GM19372 (cell line): ENCODE measurements around the gene EED.

ENCODE experiments used
- ATAC-seq: cut with Tn5 transposase; IDR thresholded peaks from one replicate; pipeline ENCODE4 v1.9.1; 2021; ENCODE audit warnings: mild to moderate bottlenecking, low read depth, moderate library complexity; ENCODE audit not compliant: unreplicated experiment

The EED gene, protein sequence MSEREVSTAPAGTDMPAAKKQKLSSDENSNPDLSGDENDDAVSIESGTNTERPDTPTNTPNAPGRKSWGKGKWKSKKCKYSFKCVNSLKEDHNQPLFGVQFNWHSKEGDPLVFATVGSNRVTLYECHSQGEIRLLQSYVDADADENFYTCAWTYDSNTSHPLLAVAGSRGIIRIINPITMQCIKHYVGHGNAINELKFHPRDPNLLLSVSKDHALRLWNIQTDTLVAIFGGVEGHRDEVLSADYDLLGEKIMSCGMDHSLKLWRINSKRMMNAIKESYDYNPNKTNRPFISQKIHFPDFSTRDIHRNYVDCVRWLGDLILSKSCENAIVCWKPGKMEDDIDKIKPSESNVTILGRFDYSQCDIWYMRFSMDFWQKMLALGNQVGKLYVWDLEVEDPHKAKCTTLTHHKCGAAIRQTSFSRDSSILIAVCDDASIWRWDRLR

DNA sequence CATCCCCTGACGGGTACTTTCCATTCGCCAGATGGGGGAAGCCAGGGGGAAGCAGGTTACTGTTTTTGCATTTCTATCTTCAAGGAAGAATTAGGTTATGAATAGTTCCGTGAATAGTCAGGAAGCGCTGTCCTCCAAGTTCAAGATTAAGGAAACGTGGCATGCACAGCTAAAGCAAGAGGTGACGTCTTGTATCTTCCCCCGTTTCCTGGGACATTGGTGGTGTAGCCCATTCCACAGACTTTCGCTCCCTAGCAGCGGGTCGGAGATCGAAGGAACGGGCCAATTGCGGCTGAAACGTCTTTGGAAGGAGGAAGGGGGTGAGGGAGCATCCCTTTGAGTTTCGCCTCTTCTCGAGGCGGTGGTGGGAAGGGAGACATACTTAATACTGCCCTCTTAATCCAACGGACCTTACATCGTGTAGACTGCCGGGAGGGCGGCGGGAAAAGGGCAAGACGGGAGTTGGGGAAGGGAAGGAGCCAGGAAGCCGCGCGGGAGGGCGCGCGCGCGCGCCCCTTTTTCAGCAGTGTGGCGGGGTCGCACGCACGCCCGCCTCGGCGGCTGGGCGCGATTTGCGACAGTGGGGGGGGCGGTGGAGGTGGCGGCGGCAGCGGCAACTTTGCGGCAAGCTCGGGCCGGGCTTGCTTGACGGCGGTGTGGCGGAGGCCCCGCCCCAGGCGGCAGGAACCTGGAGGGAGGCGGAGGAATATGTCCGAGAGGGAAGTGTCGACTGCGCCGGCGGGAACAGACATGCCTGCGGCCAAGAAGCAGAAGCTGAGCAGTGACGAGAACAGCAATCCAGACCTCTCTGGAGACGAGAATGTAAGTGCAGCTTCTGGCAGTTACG lies at the start of gene EED:
Gene EED, plus strand, starts transcription at position 232 of the 847 bp plus-strand sequence. Its CDS starts 477 bp downstream, at position 709.
- peak; percentile 57 for ATAC-seq

DNA sequence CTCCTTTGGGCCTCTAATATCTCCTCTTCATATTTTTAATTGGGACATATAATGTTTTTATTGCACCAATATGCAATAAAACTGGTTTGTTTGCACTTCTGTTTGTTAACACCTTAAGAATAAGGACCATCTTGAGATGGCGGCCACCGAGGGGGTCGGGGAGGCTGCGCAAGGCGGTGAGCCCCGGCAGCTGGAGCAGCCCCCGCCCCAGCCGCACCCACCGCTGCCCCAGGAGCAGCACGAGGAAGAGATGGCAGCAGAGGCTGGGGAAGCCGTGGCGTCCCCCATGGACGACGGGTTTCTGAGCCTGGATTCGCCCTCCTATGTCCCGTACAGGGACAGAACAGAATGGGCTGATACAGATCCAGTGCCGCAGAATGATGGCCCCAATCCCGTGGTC lies 49.6 kb upstream of the EED start:
- ATAC-seq, result no peak

DNA sequence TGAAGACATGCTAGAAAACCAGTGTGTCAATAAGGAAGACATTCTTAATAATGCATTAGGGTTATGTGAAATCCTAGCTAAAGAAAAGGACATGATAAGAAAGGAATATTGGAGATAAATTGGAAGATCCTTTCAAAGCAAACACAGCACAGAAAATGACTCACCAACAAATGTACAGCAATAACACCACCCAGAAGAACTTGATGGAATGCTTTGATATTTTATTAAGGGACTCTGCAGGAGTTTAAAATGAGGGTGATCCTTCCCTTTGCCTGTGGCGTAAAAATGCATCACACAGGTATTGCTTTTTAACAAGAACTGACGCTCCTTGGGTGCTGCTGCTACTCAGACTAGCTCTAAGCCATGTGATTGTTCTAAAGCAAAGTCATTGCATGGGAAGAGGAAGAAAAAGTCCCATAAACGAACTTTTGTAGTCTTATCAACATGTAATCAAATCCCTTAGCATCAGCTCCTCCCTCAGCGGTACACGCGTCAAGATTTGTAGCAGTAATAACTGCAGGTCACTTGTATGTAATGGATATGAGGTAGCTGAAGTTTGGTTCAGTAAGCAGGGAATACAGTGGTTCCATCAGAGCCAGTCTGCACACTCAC lies 48.4 kb upstream of the EED start:
- no peak for ATAC-seq

DNA sequence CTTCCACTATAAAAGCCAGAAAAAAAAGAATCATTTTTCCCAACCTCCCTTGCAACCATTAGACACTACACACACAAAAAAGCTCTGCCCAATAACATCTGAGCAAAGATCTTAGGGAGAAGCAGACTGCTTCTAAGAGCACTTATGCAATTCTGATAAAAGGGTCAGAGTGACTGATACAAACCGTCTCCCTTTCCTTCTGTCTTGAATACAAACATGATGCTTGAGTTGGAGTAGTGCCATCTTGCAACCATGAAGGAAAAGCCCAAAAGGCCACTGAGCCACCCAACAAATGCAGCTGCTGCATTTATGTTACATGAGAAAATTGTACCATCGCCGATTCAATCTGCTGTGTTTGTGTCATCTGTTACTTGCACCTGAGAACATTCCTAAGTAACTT lies 47.6 kb upstream of the EED start:
- no peak for ATAC-seq

DNA sequence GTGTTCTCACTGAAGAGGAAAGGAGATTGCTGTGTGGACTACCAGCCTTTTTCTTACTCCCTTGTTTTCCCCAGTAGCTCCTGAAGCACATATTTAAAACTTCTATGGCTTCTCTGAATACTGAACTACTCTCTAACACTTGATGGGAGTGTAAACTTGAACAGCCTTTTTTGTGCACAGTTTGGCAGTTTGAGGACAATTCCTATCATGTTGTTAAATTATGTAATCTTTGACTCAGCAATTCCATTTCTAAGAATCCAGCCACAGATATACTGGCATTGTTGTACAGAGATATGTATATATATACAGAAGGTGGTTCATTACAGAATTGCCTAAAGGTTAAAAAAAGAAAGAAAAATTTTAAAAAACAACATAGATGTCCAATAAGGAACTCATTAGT lies 47.1 kb upstream of the EED start:
- no peak for ATAC-seq

DNA sequence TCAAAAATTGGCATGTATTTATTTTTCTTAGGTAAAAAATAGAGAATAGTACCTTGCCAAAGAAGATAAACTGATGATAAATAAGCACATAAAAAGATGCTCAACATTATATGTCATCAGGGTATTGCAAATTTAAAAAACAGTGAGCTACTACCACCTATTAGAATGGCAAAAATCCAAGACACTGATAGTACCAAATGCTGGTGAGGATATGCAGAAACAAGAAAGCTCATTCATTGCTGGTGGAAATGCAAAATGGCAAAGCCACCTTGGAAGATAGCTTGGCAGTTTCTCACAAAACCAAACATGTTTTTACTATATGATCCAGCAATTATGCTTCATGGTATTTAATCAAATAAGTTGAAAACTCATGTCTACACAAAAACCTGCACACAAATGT lies 46.4 kb upstream of the EED start:
- no peak for ATAC-seq

DNA sequence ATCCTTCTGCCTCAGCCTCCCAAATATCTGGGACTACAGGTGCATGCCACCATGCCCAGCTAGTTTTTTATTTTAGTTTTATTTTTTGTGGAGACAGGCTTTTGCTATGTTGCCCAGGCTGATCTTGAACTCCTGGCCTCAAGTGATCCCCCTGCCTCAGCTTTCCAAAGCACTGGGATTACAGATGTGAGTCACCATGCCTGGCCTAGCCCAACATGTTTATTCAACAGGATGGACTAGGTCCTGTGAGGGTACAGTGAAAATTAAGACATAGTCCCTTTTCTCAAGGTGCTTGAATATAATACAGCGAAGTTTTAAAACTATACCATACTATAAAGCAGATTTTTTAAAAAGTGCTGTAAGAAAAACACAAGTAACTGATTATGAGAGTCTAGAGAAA lies 45.2 kb upstream of the EED start:
- no peak for ATAC-seq

DNA sequence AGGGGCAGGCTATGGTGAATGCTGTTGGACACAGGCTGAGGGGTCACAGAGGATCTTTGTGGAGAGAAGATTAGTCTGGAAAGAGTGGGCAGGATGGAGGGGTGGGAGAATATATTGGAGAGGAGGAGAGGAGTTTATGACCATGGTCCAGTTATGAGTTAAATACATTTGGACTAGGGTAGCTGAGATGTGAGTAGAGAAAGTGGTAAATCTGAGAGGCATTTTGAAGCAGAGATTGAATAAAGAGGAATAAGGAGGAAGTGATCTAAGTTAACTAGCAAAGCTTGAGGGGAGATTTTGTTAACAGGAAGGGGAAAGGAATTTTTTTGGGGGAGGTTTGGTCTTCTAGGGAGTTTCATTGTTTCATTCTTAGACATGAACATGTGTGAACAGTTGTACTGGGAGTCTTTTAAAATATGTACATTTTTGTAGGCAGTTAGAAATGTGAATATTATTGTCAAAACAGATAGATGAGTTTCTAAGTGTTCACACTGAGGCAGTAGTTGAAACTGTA lies 43.1 kb upstream of the EED start:
- no peak for ATAC-seq

DNA sequence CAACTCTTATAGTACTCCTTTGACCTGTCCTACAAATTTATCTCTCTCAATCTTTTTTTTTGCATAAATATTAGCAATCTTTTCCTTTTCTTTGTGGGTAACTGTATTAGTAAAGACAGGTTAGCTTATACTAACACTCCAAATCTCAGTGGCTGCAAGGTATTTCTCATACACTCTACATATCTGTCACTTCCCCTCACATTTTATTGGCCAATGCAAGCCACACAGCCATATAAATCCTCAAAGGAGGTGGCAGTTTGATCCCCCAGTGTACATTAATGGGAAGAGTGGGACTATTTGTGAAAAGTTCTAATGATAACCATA lies 42.6 kb upstream of the EED start:
- ATAC-seq, result peak; percentile 42

DNA sequence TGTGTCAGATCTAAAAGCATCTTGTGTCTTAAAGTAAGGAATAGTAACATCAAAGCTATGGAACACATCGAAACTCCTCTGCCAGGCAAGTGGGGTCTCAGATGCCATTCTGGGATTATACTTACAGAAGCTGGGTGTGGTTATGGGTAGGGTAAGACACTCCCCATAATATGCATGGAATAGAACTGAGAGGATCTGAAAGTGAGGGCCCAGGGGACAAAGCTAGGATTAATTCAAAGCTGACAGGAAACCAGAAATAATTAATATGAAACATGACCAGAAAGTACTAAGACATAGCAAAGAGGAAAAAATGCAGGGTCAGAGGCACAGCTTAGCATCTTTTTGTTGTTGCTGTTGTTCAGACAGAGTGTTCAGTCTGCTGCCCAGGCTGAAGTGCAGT lies 40.2 kb upstream of the EED start:
- no peak for ATAC-seq

DNA sequence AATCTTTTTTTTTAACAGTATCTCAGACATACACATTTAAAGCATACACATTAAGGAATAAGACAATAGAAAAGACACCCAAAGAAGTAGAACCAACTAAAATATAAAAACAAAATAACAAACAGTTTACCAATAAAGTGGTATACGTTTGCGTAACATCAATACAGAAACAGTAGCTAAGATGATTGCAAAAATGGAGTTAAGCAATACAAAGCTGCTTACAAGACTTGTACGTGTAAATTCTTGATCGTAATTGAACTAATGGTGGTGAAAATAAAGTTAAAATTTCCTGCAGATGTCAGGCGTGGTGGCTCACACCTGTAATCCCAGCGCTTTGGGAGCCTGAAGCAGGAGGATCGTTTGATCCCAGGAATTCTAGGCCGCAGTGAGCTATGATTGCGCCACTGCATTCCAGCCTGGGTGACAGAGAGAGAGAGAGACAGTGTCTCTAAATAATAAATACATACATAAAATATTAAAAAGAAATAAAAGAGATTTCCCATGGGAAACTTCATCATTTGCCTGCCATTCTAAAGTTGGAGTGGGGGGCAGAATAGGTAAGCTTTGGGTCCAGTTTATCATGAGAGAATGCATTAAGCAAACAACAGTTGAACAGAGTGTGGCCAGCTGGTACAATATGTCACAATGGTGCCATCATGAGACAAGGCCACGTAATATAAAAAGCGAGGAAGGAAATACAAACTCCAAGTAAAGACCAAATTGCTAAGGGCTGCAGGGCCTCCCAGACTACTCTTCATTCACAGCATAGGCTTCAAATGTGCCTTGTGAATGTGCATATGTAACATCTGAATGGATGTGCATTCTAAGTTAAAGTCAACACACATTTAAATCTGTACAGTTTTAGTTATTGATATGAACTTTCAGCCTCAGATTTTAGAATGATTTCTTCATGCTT lies 38.9 kb upstream of the EED start:
- no peak for ATAC-seq

DNA sequence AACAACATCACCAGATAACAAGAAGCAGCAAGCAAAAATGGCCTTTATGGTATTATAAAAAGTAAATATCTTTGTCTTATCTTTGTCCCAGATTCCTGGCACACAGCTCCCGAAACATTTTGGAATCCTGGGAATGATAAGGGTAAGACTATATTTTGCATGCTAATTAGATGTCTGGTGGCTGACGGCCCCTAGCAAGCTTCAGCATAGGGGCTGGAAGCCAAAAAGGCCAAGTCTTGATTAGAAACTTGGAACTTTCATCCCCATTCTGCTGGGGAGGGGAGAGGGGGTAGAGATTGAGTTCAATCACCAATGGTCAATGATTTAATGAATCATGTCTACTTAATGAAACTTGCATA lies 38.2 kb upstream of the EED start:
- ATAC-seq, result no peak

DNA sequence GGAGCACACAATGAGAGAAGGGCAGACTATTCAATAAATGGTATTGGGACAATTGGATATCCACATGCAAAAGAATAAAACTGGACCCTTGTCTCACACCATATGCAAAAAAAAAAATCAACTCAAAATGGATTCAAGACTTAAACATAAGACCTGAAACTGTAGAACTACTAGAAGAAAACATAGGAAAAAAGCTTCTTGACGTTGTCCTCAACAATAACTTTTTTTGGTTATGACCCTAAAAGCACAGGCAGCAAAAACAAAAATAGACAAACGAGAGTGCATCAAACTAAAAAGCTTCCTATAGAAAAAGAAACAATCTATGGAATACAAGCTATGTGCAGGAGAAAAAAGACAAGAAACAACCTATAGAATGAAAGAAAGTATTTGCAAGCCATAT lies 37.1 kb upstream of the EED start:
- ATAC-seq, result no peak

DNA sequence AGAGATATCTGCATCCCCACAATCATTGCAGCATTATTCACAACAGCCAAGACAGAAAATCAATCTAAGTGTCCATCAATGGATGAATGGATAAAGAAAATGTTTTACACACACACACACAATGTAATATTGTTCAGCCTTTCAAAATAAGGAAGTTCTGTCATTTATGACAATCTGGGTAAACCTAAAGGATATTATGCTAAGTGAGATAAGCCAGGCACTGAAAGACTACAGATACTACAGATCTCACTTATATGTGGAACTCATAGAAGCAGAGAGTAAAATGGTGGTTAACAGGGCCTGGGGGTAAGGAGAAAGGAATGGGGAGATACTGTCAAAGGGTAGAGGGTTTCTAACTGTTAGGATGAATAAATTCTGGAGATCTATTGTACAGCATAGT lies 36.0 kb upstream of the EED start:
- ATAC-seq, result no peak

DNA sequence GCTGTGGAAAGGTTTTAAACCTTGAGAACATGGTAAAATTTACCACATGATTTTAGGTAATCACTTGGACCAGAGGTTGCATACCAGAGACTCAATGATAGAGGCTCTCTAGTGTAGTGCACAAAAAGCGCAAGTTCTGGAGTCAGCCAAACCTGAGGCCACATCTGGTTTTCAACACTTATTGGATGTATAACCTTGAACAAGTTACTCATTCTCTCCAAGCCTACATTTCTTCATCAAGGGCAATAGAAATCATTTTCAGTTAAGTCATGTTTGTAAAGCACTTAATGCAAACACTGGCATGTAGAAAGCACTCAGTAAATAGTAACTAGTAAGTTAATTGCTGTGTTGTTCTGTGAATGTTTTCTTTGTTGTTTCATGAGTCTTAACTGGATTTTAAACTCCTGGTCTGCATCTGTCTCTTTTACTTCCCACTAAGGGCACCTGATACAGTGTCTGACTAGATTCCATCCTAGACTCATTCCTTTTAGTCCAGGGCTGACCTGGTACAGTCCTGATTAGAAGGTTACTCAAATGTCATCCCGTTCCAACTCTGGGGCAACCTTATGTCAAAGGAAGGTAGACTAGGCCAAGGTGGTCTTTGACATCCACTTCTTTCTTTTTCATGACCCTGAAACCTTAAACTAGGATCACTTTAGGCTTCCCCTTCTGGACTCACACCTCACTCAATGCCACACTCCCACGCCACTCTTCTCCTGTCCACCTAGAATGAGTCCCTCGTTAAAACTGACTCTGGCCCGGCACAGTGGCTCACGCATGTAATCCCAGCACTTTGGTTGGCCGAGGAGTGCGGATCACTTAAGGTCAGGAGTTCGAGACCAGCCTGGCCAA lies 34.5 kb upstream of the EED start:
- no peak for ATAC-seq

DNA sequence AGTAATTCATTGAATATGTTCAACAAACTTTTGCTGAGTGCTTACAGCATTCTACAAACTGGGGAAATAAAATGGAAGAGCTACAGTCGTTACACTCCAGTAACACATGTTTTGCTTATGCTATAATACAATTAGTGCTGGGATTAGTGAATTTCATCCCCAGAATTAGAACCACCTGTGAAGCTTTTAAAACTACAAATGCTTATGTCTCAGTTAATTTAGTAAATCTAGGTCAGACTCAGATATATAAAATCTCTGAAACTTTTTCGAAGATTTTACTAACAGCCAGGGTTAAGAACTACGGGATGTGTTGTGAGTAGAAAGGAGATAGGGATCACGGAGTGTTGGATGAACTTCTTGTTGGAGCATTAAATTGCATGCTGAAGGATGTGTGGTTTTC lies 33.7 kb upstream of the EED start:
- ATAC-seq, result no peak

DNA sequence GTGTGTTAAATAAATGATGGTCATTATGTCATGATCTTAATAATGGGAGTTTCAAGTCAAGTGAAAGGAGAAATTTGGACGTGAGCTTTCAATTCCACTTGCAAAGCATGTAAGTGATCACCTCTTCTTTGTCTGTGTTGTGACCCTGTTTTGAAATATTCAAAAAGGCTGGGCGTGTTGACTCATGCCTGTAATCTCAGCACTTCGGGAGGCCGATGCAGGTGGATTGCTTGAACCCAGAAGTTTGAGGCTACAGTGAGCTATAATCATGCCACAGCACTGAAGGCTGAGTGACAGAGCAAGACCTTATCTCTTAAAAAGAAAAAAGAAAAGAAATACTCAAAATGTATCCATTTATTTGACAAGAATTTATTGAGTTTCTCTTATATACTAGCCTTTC lies 32.9 kb upstream of the EED start:
- no peak for ATAC-seq

DNA sequence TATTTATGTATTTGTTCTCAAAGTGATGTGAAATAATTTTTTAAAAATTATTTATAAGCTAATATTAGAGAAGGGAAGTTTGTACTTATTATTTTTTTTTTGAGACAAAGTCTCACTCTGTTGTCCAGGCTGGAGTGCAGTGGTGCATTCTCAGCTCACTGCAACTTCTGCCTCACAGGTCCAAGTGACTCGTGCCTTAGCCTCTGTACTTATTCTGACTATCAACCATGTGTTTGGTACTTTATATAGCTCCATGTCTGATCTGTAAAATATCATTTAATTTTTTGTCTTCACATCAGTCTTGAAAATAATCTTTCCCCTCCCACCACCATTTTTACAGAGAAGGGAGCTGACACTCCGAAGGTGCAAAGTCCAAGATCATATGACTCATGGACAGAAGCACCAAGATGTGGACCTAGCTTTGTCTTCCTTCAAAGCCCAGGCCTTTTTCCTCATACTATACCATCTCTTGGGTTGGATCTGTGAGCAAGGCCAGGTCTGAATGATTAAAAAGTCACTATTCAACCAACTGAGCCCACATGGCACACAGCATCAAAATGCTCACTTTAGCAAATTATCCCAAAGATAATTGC lies 32.4 kb upstream of the EED start:
- ATAC-seq, result no peak

DNA sequence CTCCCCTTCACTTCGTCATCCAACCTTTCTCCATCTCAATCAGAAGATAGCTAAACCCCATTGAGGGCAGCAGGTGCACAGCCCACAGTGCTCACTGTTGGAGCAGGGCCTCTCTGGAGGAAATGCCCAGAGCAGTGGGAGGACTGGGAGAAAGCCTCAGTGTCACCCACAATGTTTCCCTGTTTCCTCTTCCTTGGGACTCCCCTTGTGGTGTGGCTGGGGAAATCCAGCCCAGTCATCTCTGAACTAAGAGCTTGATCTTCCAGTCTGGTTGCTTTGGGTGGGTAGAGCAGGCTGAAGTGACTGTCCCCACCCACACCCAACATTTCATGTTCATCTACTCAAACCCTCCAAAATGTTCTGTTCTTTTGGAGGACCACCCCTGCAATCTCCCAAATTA lies 29.8 kb upstream of the EED start:
- peak; percentile 39 for ATAC-seq
